Heart right ventricle (tissue), 16 donors: Measurements from ENCODE around the gene TACR2. TPM values are rescaled to one million over a fixed set of nuclear protein-coding genes. Genes with fewer than 3 reads are reported as not detected.
A peak's percentile ranks its signal among the peaks of the same experiment; 100 is the strongest.

ENCODE experiments used
- ATAC-seq, 8 donors: fragments of 200-7000 bp; cut with Tn5 transposase; one replicate each; pipeline ENCODE4 v1.9.1; 2020; ENCODE audit warnings: mild to moderate bottlenecking in 8 of 8, moderate library complexity in 8 of 8, moderate number of reproducible peaks in 1 of 8
- DNase-seq, 2 donors: peaks; one replicate each; pipeline ENCODE4 v3.0.0-alpha.2; 2020
- H3K27ac ChIP-seq, 10 donors: fragments of 200-600 bp; sonication (generic) in 2 of 10; one replicate each; pipeline versions ENCODE4 v1.5.0 to v1.8.0; 2020 to 2022; ENCODE audit warnings: mild to moderate bottlenecking in 3 of 10
- H3K27me3 ChIP-seq, 7 donors: fragments of 200-600 bp; one replicate each; pipeline ENCODE4 v1.8.0; 2021 to 2022; ENCODE audit warnings: mild to moderate bottlenecking in 2 of 7
- H3K36me3 ChIP-seq, 9 donors: fragments of 200-600 bp; sonication (generic) in 1 of 9; one replicate each; pipeline versions ENCODE4 v1.5.0 to v1.8.0; 2020 to 2022; ENCODE audit warnings: mild to moderate bottlenecking in 2 of 9
- H3K4me1 ChIP-seq, 9 donors: fragments of 200-600 bp; sonication (generic) in 1 of 9; one replicate each; pipeline versions ENCODE4 v1.5.0 to v1.8.0; 2020 to 2022; ENCODE audit warnings: mild to moderate bottlenecking in 4 of 9
- H3K4me3 ChIP-seq, 10 donors: fragments of 200-600 bp; sonication (generic) in 2 of 10; one replicate each; pipeline versions ENCODE4 v1.5.0 to v1.8.0; 2020 to 2022; ENCODE audit warnings: mild to moderate bottlenecking in 7 of 10, moderate library complexity in 2 of 10
- H3K9me3 ChIP-seq, 11 donors: fragments of 200-600 bp in 10 of 11; sonication (generic) in 2 of 11; one replicate each; pipeline versions ENCODE4 v1.5.0 to v1.8.0; 2013 to 2022; ENCODE audit warnings: mild to moderate bottlenecking in 2 of 11, control low read depth in 1 of 11, moderate library complexity in 1 of 11
- CTCF ChIP-seq, 9 donors: fragments of 200-600 bp; sonication (generic) in 2 of 9; IDR thresholded peaks; one replicate each; pipeline versions ENCODE4 v1.5.0 to v1.8.0; 2021 to 2022; ENCODE audit warnings: antibody characterized with exemption in 9 of 9, mild to moderate bottlenecking in 5 of 9, moderate library complexity in 1 of 9
- WGBS, 2 donors: extraction: QIAGEN DNeasy Blood & Tissue Kit; methylation state at CpG; one replicate each; pipeline ENCODE4 v1.1.7; 2013; ENCODE audit warnings: inconsistent platforms in 1 of 2; 5-methylcytosine and 5-hydroxymethylcytosine counted together
- intact Hi-C, 10 donors: fragments of 100-400 bp; cut with DNase I; formaldehyde crosslinking; loops; one replicate each; pipeline versions ENCODE4 v1.11.1 to v1.14.2; 2022
- polyA plus RNA-seq, 2 donors: library from polyadenylated mRNA; stranded (reverse); fragments of 200-250 nt; gene quantifications; one replicate each; pipeline ENCODE4 v1.2.3, GENCODE V29; 2013
- total RNA-seq, 10 donors: library from RNA; stranded (reverse); fragmentation: NEBNext Ultra II Directional in 3 of 10; extraction: Animal tissue kit (Norgen Biotek cat#: 25700) in 3 of 10; gene quantifications; one replicate each; pipeline versions ENCODE4 v1.2.1 to v1.2.4, GENCODE V29; 2021 to 2023
- donor health status: Arrhythmogenic right ventricular cardiomyopathy.
- donor health status: ischemic (EF 13 %, LVEDD 7.1; RV severe dilation, severe dysfunction).
- donor health status: healthy with polysubstance abuse.
- donor health status: DM: no; HTN: yes; CAD: no.
- donor health status: DM: no; HTN: no; CAD: no.
- donor health status: ischemic (EF 25% LVEDD 6.9; RV normal size, moderate dysfunction).
- donor health status: ischemic (EF 25% LVEDD 5.7; RV mildly dilated, moderate dysfunction).
- donor health status: healthy.
- donor health status: DM: yes; HTN: yes; CAD: no.
- donor health status: Ischemic cardiomyopathy.
- donor health status: ischemic (EF 35%, LVEDD 5.7; RV mildly dilated, moderate dysfunction).
- donor health status: nonischemic (EF 11% LVEDD 7.7; RV severe dilation, severe dysfunction).
- donor health status: DM: yes; HTN: yes; CAD: no.
- donor health status: PGD.
- donor health status: ischemic (EF 29% LVEDD 5.4; RV normal size, mild dysfunction).
- donor health status: nonischemic (EF 23%, LVEDD 6.1; RV moderate dilation, normal function).

Gene TACR2
- total and polyA plus RNA-seq, 12 donors: 0.13 to 0.93 (median 0.20) TPM; not detected in 3

- no peak overlapping the region for H3K4me3 ChIP-seq
- no peak for DNase-seq
- no peak for TF ChIP-seq CTCF (IDR thresholded peaks at IDR 0.05)
- H3K27ac ChIP-seq: no peak overlapping the region
- 89 to 91% methylated on average over 20 of the region's 20 CpGs for WGBS, 2 donors
- H3K36me3 ChIP-seq: no peaks in the 10 kb centered on the region
- peaks cover 0 to 11% (median 6%) of the 10 kb centered on the region in 9 donors for H3K4me1 ChIP-seq
- H3K27me3 ChIP-seq: no peaks in the 10 kb centered on the region
- ATAC-seq: no peak
- intact Hi-C loops: loop anchor here in 3 of 10 donors (5.0 kb wide), 3 partner anchors 93 to 223 kb away; no protein-coding TSS in a partner anchor
- no peaks in the 10 kb centered on the region for H3K9me3 ChIP-seq
Measured at GRCh38 chr10:69414036-69415018, 2.4 kb downstream of the TACR2 start.

DNA sequence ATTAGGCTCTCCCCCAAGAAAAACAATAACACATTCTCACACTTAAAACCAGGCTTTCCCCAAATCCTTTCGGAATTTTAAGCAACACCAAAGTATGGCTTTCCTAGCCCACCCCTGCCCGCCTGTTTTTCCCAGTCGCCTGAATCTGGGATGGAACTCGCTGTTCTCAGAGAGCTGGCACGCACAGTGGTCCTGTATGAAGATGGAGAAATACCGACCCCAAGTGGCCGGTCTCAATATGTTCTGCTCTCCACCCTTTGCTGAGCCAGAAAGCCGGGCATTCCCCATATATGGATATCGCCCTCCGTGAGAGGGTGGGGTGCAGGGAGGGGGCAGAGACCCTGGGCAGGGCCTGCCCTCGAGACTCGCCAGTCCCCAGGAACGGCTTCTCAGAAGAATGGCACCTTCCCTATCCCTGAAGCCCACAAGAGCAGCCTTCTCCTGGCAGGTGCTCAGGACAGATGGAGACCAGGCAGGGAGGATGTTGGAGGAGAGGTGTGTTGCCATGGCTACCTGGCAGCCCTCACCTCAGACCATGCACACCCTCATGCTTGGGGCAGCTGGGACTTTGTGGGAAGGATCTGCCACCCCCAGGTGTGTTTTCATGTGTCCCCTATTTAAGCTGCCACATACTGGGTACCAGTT is 3.4 kb downstream of the TACR2 start:
- H3K4me3 ChIP-seq: no peak overlapping the region
- peak; percentile 36 to 74 (median 63) for TF ChIP-seq CTCF (IDR thresholded peaks at IDR 0.05)
- no peaks in the 10 kb centered on the region for H3K27me3 ChIP-seq
- WGBS, 2 donors: 8 to 10% methylated on average over 13 of the region's 13 CpGs
- ATAC-seq (peak in 6 of 8 donors; percentile 39 to 59 (median 42)), DNase-seq (peak in 1 of 2 donors; percentile 69)
- no peaks in the 10 kb centered on the region for H3K36me3 ChIP-seq
- H3K4me1 ChIP-seq: peaks cover 0 to 18% (median 12%) of the 10 kb centered on the region in 9 donors
- intact Hi-C loops: loop anchor here in 3 of 10 donors (5.0 kb wide), 3 partner anchors 94 to 224 kb away; no protein-coding TSS in a partner anchor
- no peak overlapping the region for H3K27ac ChIP-seq
- H3K9me3 ChIP-seq: no peaks in the 10 kb centered on the region

- intact Hi-C loops: loop anchor here in 3 of 10 donors (5.0 kb wide), 3 partner anchors 95 to 225 kb away; no protein-coding TSS in a partner anchor
- no peak overlapping the region for H3K4me3 ChIP-seq
- H3K27me3 ChIP-seq: no peaks in the 10 kb centered on the region
- no peak for TF ChIP-seq CTCF (IDR thresholded peaks at IDR 0.05)
- DNase-seq (no peak), ATAC-seq (no peak)
- H3K4me1 ChIP-seq: peaks cover 4 to 28% (median 21%) of the 10 kb centered on the region in 9 donors
- WGBS, 2 donors: 83% methylated on average over 3 of the region's 3 CpGs
- H3K27ac ChIP-seq: no peak overlapping the region
- no peaks in the 10 kb centered on the region for H3K9me3 ChIP-seq
- no peaks in the 10 kb centered on the region for H3K36me3 ChIP-seq
Measured at GRCh38 chr10:69412232-69412790, 4.4 kb downstream of the TACR2 start.

- Histone ChIP-seq H3K36me3 (no peaks in the 10 kb centered on the region), H3K4me3 (no peak overlapping the region), H3K27ac (peak overlapping the region in 1 of 10 donors; percentile 90), H3K9me3 (no peaks in the 10 kb centered on the region), H3K4me1 (peaks cover 12 to 37% (median 28%) of the 10 kb centered on the region in 9 donors), H3K27me3 (no peaks in the 10 kb centered on the region)
- 60 to 64% methylated on average over 4 of the region's 4 CpGs for WGBS, 2 donors
- no peak for DNase-seq
- ATAC-seq: no peak
- TF ChIP-seq CTCF (IDR thresholded peaks at IDR 0.05): no peak
- intact Hi-C loops: loop anchor here in 3 of 10 donors (5.0 kb wide), 3 partner anchors 96 to 226 kb away; no protein-coding TSS in a partner anchor
Measured at GRCh38 chr10:69411476-69411875, 5.2 kb downstream of the TACR2 start.
